ENCODE measurements around the gene KCNQ1OT1.

Gene KCNQ1OT1

DNA sequence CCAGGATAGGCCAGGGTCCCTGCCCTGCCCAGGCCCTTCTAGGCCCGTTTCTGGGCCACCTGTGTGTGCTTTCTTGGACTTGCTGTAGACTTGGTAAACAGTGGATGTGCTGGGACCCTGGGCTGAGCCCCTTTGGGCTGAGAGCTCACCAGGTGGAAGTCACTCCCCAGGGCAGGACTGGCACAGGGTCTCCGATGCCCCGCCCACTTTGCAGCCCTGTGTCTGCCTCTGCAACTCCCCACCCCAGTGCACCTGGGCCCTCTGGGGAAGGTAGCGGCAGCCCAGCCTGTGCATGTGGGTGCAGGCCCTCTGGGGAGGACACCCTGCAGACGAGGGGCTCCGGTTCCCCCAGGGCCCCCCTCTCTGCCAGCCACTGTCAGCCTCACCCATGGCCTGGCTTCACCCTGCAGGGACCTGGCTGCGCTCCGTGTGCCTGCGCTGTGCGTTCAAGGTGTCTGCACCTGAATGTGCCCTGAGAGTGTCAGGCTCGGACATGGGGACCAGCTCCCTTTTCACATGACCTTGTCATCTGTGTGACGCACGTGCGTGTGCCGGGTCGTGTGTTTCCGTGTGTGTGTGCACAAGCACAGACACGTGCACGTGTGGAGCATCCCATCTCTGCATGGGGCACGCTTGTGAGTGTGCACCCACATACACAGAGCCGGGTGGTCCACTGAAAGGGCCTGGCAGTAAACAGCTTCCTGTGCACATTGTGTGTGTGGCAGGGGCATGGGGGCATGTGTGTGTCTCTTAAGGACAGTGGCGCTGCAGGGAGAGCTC, 118.5 kb downstream of the KCNQ1OT1 start:
- no peak for DNase-seq (ENCODE audit: low spot score)
- in situ Hi-C loops (cut with MboI; ENCODE audit: low sequenced_read_pairs, unreplicated experiment): no loop called here
- TF ChIP-seq, protein P1, sequence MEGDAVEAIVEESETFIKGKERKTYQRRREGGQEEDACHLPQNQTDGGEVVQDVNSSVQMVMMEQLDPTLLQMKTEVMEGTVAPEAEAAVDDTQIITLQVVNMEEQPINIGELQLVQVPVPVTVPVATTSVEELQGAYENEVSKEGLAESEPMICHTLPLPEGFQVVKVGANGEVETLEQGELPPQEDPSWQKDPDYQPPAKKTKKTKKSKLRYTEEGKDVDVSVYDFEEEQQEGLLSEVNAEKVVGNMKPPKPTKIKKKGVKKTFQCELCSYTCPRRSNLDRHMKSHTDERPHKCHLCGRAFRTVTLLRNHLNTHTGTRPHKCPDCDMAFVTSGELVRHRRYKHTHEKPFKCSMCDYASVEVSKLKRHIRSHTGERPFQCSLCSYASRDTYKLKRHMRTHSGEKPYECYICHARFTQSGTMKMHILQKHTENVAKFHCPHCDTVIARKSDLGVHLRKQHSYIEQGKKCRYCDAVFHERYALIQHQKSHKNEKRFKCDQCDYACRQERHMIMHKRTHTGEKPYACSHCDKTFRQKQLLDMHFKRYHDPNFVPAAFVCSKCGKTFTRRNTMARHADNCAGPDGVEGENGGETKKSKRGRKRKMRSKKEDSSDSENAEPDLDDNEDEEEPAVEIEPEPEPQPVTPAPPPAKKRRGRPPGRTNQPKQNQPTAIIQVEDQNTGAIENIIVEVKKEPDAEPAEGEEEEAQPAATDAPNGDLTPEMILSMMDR (IDR thresholded peaks at IDR 0.05; ENCODE audit: borderline replicate concordance, control extremely low read depth, extremely low read depth, insufficient read depth, missing control alignments): no peak

DNA sequence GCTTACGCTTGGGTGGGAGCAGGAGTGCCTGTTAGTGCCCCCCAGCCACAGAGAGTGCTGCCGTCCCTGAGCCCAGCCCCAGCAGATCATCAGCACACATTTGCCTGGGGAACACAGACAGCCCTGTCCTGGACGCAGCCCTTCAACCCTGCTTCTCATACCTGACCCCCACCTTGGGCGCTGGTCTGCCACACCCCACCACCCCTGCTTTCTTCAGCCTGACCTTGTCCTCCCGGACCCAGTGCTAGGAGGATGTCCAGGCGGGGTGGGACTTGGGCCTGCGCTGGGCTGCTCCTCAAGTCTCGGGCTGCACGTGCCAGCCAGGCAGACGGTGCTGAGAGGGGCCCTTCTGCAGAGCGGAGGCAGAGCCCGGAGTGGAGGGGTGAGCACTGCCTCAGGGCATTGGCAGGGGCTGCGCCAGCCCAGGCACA, 119.2 kb downstream of the KCNQ1OT1 start:
- in situ Hi-C loops (cut with MboI; ENCODE audit: low sequenced_read_pairs, unreplicated experiment): no loop called here
- TF ChIP-seq, protein P1 (IDR thresholded peaks at IDR 0.05; ENCODE audit: borderline replicate concordance, control extremely low read depth, extremely low read depth, insufficient read depth, missing control alignments): no peak
- DNase-seq (ENCODE audit: low spot score): no peak

DNA sequence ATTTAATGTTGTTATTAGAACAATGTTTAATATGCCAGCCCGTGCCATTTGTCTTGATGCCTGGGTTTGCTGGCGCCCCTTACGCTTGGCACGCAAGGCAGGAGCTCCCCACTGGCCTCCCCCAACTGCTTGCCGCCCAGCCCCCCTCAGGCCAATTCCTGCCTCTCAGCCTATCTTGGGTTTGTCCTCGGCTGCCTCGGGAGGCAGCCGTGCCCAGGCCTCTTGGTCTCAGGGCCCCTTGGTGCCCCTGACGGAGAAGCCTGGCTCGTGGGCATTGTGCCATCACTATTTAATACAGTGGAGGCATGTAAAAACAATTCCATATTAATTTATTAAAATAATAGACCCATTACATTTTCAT, 119.8 kb downstream of the KCNQ1OT1 start:
- DNase-seq (ENCODE audit: low spot score): no peak
- TF ChIP-seq, protein P1 (IDR thresholded peaks at IDR 0.05; ENCODE audit: borderline replicate concordance, control extremely low read depth, extremely low read depth, insufficient read depth, missing control alignments): no peak
- in situ Hi-C loops (cut with MboI; ENCODE audit: low sequenced_read_pairs, unreplicated experiment): no loop called here

DNA sequence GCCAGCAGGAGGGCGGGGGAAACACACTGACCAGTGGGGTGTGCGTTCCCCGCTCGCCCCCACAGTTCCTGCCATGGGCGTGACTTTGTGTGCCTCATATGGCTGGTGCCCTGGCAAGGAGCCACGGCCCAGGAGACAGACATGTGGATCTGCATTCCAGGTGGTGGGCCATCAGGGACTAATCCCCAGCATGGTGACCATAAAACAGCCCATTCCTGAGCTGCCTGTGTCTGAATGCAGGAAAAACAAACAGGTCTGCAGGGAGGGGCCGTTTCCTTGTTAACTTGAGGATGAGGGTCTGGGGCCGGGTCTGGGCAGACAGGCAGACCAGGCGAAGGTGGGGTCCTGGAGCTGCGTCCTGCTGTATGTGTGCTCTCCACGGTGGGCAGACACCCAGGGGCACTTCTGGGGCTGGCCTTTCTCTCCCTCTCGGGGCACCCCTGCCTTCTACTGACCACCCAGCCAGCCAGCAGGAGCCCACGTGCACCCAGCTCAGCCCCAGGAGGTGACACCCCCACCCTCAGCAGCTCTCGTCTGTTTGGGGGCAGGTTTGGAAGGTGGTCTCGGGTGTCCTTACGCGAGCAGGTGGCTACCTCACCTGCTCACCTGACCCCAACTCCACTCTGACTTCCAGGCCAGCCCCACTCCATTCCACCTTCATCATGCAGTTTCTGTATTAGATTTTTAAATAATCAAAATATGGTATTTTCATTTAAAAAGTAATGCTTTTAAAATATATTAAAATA, 120.3 kb downstream of the KCNQ1OT1 start:
- in situ Hi-C loops (cut with MboI; ENCODE audit: low sequenced_read_pairs, unreplicated experiment): no loop called here
- no peak for DNase-seq (ENCODE audit: low spot score)
- TF ChIP-seq, protein P1 (IDR thresholded peaks at IDR 0.05; ENCODE audit: borderline replicate concordance, control extremely low read depth, extremely low read depth, insufficient read depth, missing control alignments): no peak

DNA sequence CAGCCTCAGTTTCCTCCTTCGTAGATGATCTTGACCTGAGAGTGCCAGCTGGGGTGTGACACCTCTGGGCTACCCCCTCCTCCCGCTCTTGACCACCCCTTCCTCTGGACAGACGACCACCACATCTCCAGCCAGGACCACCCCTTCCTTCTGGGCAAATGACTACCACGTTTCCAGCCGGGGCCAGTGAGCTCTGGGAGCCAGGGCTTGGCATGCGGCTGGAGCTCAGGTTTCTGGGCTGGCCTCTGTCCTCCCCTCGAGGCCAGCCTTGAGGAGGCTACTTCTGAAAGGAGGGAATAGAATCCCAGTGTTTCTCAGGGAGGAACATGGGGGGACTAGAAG, 120.9 kb downstream of the KCNQ1OT1 start:
- in situ Hi-C loops (cut with MboI; ENCODE audit: low sequenced_read_pairs, unreplicated experiment): no loop called here
- DNase-seq (ENCODE audit: low spot score): no peak
- TF ChIP-seq, protein P1 (IDR thresholded peaks at IDR 0.05; ENCODE audit: borderline replicate concordance, control extremely low read depth, extremely low read depth, insufficient read depth, missing control alignments): no peak

DNA sequence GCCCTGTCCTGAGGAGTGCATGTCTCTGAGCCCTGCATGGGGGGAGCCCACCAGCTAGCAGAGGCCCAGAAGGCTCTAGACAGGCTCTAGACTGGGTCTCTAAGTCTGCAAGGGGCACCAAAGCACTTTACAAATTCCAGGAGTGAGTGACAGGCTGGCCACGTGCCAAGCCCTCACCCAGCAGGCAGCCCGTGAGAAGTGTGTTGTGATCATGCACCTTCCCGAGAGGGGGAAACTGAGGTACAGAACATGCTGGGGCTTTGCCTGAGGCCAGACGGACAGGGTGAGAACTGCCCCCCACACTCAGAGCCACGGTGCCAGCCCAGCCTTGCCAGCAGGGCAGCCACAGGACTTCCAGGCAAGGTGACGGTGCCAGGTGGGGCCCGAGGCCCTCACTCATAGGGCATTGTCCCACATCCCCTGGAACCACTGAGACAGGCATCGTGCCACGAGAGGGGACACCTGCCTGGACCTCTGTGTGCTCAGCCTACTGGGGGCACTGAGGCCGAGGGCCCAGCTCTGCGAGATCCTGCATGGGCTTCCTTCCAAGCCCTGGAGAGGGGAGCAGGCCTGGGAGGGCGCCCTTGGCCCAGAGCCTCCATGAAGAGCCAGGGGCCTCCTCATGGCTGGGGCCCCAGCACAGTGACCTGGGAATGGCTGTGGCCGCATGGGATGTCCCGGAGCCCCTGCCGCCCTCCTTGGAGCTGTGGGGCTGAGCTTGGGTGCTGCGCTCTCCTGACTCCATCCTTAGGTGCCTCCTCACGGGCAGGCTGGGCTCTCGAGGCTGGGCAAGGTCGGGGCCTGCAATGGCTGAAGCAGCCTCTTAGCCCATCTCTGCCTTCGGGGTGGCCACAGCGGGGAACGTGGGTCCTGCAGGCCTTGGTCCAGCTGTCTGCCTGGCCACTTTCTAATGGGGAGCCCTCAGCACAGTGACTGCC, 121.5 kb downstream of the KCNQ1OT1 start:
- TF ChIP-seq, protein P1 (IDR thresholded peaks at IDR 0.05; ENCODE audit: borderline replicate concordance, control extremely low read depth, extremely low read depth, insufficient read depth, missing control alignments): no peak
- in situ Hi-C loops (cut with MboI; ENCODE audit: low sequenced_read_pairs, unreplicated experiment): no loop called here
- no peak for DNase-seq (ENCODE audit: low spot score)

All from GM13976 (cell line).